Gastrocnemius medialis (tissue), 4 donors: Measurements from ENCODE around the gene EVA1B.

Source experiments
- POLR2A ChIP-seq, 2 donors: fragments of 450-650 bp; IDR thresholded peaks; one replicate each; pipeline ENCODE4 v1.6.1; 2017; ENCODE audit warnings: antibody characterized with exemption in 2 of 2, mild to moderate bottlenecking in 2 of 2, moderate library complexity in 2 of 2
- TF ChIP-seq, protein P1 (sequence below), 5 experiments: fragments of 450-650 bp in 3 of 5; fragments of 200-600 bp in 2 of 5; sonication (generic) in 2 of 5; IDR thresholded peaks in 4 of 5; conservative IDR thresholded peaks in 1 of 5; 1 replicate in 4 of 5; 2 replicates in 1 of 5; pipeline ENCODE4 v1.5.1; 2016 to 2019; ENCODE audit warnings: antibody characterized with exemption in 5 of 5, mild to moderate bottlenecking in 3 of 5, moderate library complexity in 3 of 5

GRCh38 chr1:36303650-36304360 is 19.6 kb downstream of the EVA1B start:
- TF ChIP-seq, protein P1, sequence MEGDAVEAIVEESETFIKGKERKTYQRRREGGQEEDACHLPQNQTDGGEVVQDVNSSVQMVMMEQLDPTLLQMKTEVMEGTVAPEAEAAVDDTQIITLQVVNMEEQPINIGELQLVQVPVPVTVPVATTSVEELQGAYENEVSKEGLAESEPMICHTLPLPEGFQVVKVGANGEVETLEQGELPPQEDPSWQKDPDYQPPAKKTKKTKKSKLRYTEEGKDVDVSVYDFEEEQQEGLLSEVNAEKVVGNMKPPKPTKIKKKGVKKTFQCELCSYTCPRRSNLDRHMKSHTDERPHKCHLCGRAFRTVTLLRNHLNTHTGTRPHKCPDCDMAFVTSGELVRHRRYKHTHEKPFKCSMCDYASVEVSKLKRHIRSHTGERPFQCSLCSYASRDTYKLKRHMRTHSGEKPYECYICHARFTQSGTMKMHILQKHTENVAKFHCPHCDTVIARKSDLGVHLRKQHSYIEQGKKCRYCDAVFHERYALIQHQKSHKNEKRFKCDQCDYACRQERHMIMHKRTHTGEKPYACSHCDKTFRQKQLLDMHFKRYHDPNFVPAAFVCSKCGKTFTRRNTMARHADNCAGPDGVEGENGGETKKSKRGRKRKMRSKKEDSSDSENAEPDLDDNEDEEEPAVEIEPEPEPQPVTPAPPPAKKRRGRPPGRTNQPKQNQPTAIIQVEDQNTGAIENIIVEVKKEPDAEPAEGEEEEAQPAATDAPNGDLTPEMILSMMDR (IDR thresholded peaks at IDR 0.05 in 4 of 5, conservative IDR thresholded peaks at IDR 0.05 in 1 of 5), result no peak
- no peak for TF ChIP-seq POLR2A (IDR thresholded peaks at IDR 0.05)
